Duodenal mucosa (tissue), 2 donors: Measurements from ENCODE around the gene TRMO.

ENCODE experiments used
- H3K27ac ChIP-seq: one replicate; pipeline ENCODE4 v1.7.0; 2013; ENCODE audit warnings: low read depth, low read length
- H3K27me3 ChIP-seq, 2 donors: one replicate each; pipeline ENCODE4 v1.7.0; 2013; ENCODE audit warnings: low read length in 2 of 2, control low read depth in 1 of 2; ENCODE audit not compliant: insufficient read depth in 2 of 2, control insufficient read depth in 1 of 2
- H3K36me3 ChIP-seq, 2 donors: one replicate each; pipeline ENCODE4 v1.7.0; 2013; ENCODE audit warnings: low read length in 2 of 2, control low read depth in 1 of 2; ENCODE audit not compliant: insufficient read depth in 2 of 2, control insufficient read depth in 1 of 2
- H3K4me1 ChIP-seq, 2 donors: one replicate each; pipeline ENCODE4 v1.7.0; 2013; ENCODE audit warnings: low read length in 2 of 2, control low read depth in 1 of 2; ENCODE audit not compliant: insufficient read depth in 2 of 2, control insufficient read depth in 1 of 2
- H3K4me3 ChIP-seq, 2 donors: one replicate each; pipeline ENCODE4 v1.7.0; 2013; ENCODE audit warnings: low read length in 2 of 2, low read depth in 1 of 2
- H3K9ac ChIP-seq, 2 donors: one replicate each; pipeline ENCODE4 v1.7.0; 2013; ENCODE audit warnings: low read length in 2 of 2, low read depth in 1 of 2
- H3K9me3 ChIP-seq, 2 donors: one replicate each; pipeline ENCODE4 v1.7.0; 2013; ENCODE audit warnings: low read length in 2 of 2, control low read depth in 1 of 2; ENCODE audit not compliant: control insufficient read depth in 1 of 2

The TRMO gene

DNA sequence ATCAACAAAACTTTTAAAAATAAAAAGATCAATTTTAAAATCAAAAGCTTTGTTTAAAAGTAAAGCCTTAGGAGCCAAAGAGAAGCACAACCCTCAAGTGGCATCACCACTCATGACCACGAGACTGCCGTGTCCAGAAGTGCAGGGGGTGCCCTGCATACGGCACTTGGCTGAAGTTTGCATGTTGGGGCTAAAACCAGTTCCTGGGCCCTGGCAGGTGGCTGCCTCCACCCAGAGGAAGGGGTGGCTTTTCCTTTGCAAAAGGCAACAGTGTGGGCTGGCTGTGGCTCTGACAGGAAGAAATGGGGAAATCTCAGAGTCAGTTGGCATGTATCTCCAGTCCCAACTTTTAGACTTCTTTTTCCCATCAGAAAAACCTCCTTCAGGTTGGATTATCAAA lies 15.3 kb downstream of the TRMO start:
- Histone ChIP-seq H3K27me3 (no peaks in the 10 kb centered on the region), H3K9ac (no peak overlapping the region), H3K9me3 (no peaks in the 10 kb centered on the region), H3K4me1 (peaks cover 3 to 8% of the 10 kb centered on the region in 2 donors), H3K4me3 (no peak overlapping the region), H3K36me3 (peaks cover 22 to 46% of the 10 kb centered on the region in 2 donors), H3K27ac (peak overlapping the region; percentile 11)

- Histone ChIP-seq H3K4me1 (peaks cover 3 to 8% of the 10 kb centered on the region in 2 donors), H3K27ac (no peak overlapping the region), H3K36me3 (peaks cover 15 to 40% of the 10 kb centered on the region in 2 donors), H3K4me3 (peak overlapping the region in 1 of 2 donors; percentile 19), H3K9me3 (no peaks in the 10 kb centered on the region), H3K9ac (no peak overlapping the region), H3K27me3 (no peaks in the 10 kb centered on the region)
Measured at GRCh38 chr9:97906236-97906831, 16.0 kb downstream of the TRMO start.

DNA sequence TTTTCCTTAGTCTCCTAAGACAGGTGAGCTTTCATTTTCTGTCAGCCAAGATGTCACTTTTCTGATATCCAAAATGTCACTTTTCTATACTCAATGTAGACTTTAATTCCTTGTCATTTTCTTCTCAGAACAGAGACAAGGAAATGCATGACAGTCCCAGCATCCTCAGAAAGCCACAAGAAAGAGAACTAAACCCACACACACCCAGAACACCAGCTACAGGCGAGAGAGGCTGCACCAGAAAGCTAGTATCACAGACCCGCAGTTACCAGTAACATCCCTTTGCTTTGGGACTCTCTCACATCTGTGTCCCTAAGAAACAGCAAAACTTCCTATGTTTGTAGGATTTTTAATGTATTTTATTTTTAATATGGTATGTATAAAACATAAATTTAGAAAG lies 17.1 kb downstream of the TRMO start:
- H3K27ac ChIP-seq: no peak overlapping the region
- H3K9me3 ChIP-seq: no peaks in the 10 kb centered on the region
- no peak overlapping the region for H3K4me3 ChIP-seq
- H3K27me3 ChIP-seq: no peaks in the 10 kb centered on the region
- peaks cover 17 to 32% of the 10 kb centered on the region in 2 donors for H3K36me3 ChIP-seq
- H3K9ac ChIP-seq: no peak overlapping the region
- H3K4me1 ChIP-seq: peaks cover 3 to 8% of the 10 kb centered on the region in 2 donors

DNA sequence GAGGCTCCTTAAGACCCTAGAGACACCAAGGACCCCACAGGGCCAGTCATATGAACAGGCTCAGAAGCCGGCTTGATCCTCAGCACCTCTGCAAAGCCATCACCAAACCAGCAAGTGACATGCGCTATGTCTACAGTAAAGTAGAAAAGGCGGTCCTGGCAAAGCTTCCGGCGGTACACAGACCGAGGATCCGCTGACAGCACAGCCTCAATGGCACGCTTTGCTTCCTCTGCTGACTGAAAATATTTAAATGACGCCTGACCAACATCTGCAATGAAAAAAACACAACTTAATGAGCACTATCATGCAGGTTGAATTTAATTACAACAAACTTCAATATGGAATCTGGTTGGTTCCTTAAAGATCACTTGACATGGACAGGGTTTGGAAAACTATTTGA lies 17.6 kb downstream of the TRMO start:
- no peaks in the 10 kb centered on the region for H3K27me3 ChIP-seq
- no peak overlapping the region for H3K9ac ChIP-seq
- H3K4me3 ChIP-seq: no peak overlapping the region
- H3K36me3 ChIP-seq: peaks cover 14 to 31% of the 10 kb centered on the region in 2 donors
- peaks cover 3 to 8% of the 10 kb centered on the region in 2 donors for H3K4me1 ChIP-seq
- no peak overlapping the region for H3K27ac ChIP-seq
- H3K9me3 ChIP-seq: no peaks in the 10 kb centered on the region

- Histone ChIP-seq H3K36me3 (peaks cover 13 to 23% of the 10 kb centered on the region in 2 donors), H3K4me1 (peaks cover 3 to 8% of the 10 kb centered on the region in 2 donors), H3K4me3 (no peak overlapping the region), H3K27me3 (no peaks in the 10 kb centered on the region), H3K9ac (no peak overlapping the region), H3K27ac (no peak overlapping the region), H3K9me3 (no peaks in the 10 kb centered on the region)
Measured at GRCh38 chr9:97903177-97903576, 19.1 kb downstream of the TRMO start.

DNA sequence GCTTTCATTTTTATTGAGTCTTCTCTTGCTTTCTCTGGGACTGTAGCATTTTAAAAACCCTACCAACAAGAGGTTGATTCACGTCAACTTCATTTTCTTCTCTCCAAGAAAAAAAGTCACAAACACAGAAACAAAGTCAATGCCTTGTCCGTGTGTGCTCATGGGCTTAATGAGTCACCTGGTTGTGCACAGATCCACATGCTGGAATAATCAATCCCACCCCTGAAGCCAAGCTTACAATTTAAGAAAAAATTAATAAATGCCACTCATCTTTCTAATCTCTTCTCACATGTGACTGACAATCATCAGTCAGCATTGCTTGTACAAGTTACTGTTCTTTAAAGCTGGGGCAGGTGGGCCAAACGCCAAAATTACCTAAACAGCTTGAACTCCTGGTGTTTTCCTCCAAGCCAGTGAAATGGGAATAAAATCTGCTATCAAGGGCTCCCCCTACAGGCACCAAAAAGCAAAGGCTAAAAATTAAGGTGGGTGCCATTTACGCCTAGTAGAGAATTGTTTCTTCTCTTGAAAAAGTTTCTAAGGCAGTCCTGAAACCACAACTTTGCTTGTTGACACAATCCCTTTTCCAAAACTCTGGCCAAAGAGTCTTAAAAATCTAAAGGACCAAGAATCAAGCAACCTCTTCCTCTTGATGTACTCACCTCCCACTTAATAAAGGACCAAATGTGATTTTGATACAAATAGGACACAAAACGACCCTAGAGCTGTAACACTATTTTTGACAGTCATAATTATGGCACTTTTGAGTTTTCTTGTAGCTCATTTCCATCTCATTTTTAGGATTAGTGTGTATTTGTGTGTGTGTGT lies 21.3 kb downstream of the TRMO start:
- H3K4me1 ChIP-seq: no peaks in the 10 kb centered on the region
- H3K9ac ChIP-seq: no peak overlapping the region
- H3K9me3 ChIP-seq: no peaks in the 10 kb centered on the region
- peaks cover 13 to 25% of the 10 kb centered on the region in 2 donors for H3K36me3 ChIP-seq
- H3K27me3 ChIP-seq: no peaks in the 10 kb centered on the region
- no peak overlapping the region for H3K27ac ChIP-seq
- no peak overlapping the region for H3K4me3 ChIP-seq

DNA sequence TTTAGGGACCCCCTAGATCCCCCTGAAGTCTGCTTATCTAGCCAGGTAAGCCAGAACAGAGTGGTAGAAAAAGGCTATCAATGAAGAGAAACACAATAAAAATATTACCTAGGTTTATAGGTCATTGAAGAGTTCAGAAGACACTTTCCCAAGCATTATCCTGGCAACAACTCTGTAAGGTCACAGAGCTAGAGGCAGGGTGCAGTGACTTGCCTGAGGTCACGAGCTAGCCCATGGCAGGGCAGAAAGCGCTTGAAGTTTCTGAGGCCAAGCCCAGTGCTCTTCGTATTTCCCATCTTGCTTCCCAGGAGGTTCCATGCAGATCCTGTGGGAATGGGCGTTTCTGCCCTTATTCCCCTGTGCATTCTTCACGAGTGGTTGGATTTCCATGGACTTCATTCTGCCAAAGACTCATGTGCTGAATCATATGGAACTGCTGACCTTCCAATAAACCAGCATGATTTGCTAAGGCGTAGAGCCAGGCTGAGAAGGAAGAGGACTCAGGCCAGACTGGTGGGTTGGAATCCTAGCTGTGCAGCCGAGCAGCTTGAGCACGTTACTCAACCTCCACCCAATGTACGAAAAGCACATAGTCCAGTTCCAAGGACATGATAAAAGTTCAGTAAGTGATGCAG lies 22.1 kb downstream of the TRMO start:
- Histone ChIP-seq H3K9ac (no peak overlapping the region), H3K9me3 (no peaks in the 10 kb centered on the region), H3K36me3 (peaks cover 13 to 28% of the 10 kb centered on the region in 2 donors), H3K4me1 (no peaks in the 10 kb centered on the region), H3K27me3 (no peaks in the 10 kb centered on the region), H3K4me3 (no peak overlapping the region), H3K27ac (no peak overlapping the region)

DNA sequence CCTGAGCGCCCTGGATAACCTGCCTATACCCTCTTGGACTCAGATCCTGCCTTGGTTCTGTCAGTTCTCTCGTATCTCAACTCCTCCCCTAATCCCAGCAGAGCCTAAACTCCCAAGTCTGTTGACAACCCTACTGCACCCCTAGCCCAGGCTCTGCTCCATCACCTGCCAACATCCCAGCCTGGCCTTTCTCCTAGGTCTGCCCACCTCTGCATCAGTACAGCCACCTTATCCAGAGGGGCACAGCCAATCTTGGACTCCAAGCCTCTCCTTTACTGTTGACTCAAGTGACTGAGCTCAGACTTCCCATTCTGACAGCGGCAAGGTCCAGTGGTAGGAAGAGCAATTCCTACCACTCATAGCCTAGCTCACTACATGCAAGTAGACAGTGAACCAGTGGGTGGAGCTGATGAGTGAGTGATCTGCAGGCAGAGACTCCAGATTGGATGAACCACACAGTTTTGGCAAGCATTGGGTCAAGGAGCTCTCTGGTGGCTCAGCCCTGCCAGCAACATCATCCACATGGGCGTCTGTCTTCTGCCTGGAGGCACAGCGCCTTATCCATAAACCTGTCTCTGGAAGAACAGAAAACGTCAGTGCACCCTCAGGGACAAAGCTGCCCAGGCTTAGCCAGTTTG lies 26.5 kb downstream of the TRMO start:
- H3K9me3 ChIP-seq: no peaks in the 10 kb centered on the region
- peaks cover 6 to 16% of the 10 kb centered on the region in 2 donors for H3K36me3 ChIP-seq
- no peaks in the 10 kb centered on the region for H3K27me3 ChIP-seq
- no peak overlapping the region for H3K4me3 ChIP-seq
- H3K27ac ChIP-seq: no peak overlapping the region
- H3K4me1 ChIP-seq: no peaks in the 10 kb centered on the region
- no peak overlapping the region for H3K9ac ChIP-seq

DNA sequence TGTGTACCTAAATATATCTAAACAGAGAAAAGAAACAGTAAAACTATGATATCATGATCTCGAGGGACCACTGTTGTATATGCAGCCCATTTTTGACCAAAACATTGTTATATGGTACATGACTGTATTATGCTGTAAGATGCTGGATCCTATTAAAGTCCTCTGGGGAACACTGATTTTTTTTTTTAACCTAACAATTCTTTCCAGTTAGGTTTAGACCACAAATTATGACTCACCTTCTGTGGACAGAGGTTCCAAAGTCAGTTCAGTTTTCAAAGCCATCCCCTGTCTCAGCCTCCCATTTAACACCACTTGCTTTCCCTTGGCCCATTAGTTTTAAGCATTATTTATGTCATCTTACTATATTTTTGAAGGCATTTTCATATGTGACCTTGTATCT lies 27.1 kb downstream of the TRMO start:
- Histone ChIP-seq H3K9me3 (no peaks in the 10 kb centered on the region), H3K36me3 (peaks cover 2 to 12% of the 10 kb centered on the region in 2 donors), H3K27ac (no peak overlapping the region), H3K4me1 (no peaks in the 10 kb centered on the region), H3K4me3 (no peak overlapping the region), H3K9ac (no peak overlapping the region), H3K27me3 (no peaks in the 10 kb centered on the region)

- Histone ChIP-seq H3K27me3 (no peaks in the 10 kb centered on the region), H3K27ac (no peak overlapping the region), H3K9me3 (no peaks in the 10 kb centered on the region), H3K4me1 (no peaks in the 10 kb centered on the region), H3K36me3 (peaks cover 0 to 5% of the 10 kb centered on the region in 2 donors), H3K4me3 (no peak overlapping the region), H3K9ac (no peak overlapping the region)
Measured at GRCh38 chr9:97892421-97892820, 29.9 kb downstream of the TRMO start.
